Measurements from ENCODE around the gene GALNT17. TPM values are rescaled to one million over a fixed set of nuclear protein-coding genes. Genes with fewer than 3 reads are reported as not detected.

Gene GALNT17
- total and polyA plus RNA-seq, 2 experiments from 2014 or later, result 11.1 to 65.6 TPM

DNA sequence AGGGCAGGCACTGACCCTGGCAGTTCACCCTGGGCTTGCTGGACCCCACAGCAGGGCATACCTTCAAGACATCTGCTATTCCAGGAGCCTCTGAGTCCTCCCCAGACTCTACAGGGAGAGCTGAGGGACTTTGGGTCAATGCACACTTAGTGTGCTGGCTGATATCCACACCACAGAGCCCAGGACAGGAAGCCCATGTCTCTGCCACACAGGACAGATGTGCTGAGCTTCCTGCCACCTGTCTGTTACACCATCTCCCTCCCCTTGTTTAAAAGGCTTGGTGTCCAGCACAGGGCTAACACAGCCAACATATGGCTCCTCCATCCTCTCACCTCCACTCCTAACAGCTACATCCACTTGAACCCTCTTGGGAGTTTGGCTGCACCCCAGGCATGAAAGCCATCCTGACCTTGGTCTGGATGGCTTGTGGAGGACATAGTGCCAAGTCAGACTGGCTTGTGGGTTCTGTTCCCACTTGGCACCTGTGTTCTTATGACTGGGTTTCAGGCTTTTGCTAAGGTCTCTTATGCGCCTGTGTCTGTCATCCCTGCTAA lies 529.8 kb downstream of the GALNT17 start (continued):
- TF ChIP-seq, protein P1, sequence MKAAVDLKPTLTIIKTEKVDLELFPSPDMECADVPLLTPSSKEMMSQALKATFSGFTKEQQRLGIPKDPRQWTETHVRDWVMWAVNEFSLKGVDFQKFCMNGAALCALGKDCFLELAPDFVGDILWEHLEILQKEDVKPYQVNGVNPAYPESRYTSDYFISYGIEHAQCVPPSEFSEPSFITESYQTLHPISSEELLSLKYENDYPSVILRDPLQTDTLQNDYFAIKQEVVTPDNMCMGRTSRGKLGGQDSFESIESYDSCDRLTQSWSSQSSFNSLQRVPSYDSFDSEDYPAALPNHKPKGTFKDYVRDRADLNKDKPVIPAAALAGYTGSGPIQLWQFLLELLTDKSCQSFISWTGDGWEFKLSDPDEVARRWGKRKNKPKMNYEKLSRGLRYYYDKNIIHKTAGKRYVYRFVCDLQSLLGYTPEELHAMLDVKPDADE (IDR thresholded peaks at IDR 0.05), result no peak
- TF ChIP-seq ZNF331 (CRISPR knock-in tag; IDR thresholded peaks at IDR 0.05; ENCODE audit: low read depth), result no peak
- TF ChIP-seq EZH2 (IDR thresholded peaks at IDR 0.05; ENCODE audit: low read depth, unreplicated experiment), result no peak
- no peak for TF ChIP-seq NANOG (IDR thresholded peaks at IDR 0.05; ENCODE audit: borderline replicate concordance)
- no peak for TF ChIP-seq ZNF114 (CRISPR knock-in tag; IDR thresholded peaks at IDR 0.05)
- no peak for TF ChIP-seq JUNB (IDR thresholded peaks at IDR 0.05; ENCODE audit: unreplicated experiment)
- TF ChIP-seq EZH2phosphoT487 (IDR thresholded peaks at IDR 0.05; ENCODE audit: unreplicated experiment), result no peak
- TF ChIP-seq, protein P2, sequence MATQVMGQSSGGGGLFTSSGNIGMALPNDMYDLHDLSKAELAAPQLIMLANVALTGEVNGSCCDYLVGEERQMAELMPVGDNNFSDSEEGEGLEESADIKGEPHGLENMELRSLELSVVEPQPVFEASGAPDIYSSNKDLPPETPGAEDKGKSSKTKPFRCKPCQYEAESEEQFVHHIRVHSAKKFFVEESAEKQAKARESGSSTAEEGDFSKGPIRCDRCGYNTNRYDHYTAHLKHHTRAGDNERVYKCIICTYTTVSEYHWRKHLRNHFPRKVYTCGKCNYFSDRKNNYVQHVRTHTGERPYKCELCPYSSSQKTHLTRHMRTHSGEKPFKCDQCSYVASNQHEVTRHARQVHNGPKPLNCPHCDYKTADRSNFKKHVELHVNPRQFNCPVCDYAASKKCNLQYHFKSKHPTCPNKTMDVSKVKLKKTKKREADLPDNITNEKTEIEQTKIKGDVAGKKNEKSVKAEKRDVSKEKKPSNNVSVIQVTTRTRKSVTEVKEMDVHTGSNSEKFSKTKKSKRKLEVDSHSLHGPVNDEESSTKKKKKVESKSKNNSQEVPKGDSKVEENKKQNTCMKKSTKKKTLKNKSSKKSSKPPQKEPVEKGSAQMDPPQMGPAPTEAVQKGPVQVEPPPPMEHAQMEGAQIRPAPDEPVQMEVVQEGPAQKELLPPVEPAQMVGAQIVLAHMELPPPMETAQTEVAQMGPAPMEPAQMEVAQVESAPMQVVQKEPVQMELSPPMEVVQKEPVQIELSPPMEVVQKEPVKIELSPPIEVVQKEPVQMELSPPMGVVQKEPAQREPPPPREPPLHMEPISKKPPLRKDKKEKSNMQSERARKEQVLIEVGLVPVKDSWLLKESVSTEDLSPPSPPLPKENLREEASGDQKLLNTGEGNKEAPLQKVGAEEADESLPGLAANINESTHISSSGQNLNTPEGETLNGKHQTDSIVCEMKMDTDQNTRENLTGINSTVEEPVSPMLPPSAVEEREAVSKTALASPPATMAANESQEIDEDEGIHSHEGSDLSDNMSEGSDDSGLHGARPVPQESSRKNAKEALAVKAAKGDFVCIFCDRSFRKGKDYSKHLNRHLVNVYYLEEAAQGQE (IDR thresholded peaks at IDR 0.05; ENCODE audit: unreplicated experiment), result no peak
- no peak for TF ChIP-seq STAT1 (IDR thresholded peaks at IDR 0.05; ENCODE audit: unreplicated experiment)
- TF ChIP-seq POLR2AphosphoS5 (IDR thresholded peaks at IDR 0.05; ENCODE audit: low read depth), result no peak
- TF ChIP-seq CREB1 (CRISPR knock-in tag; IDR thresholded peaks at IDR 0.05; ENCODE audit: low read depth), result no peak
- TF ChIP-seq, protein P3, sequence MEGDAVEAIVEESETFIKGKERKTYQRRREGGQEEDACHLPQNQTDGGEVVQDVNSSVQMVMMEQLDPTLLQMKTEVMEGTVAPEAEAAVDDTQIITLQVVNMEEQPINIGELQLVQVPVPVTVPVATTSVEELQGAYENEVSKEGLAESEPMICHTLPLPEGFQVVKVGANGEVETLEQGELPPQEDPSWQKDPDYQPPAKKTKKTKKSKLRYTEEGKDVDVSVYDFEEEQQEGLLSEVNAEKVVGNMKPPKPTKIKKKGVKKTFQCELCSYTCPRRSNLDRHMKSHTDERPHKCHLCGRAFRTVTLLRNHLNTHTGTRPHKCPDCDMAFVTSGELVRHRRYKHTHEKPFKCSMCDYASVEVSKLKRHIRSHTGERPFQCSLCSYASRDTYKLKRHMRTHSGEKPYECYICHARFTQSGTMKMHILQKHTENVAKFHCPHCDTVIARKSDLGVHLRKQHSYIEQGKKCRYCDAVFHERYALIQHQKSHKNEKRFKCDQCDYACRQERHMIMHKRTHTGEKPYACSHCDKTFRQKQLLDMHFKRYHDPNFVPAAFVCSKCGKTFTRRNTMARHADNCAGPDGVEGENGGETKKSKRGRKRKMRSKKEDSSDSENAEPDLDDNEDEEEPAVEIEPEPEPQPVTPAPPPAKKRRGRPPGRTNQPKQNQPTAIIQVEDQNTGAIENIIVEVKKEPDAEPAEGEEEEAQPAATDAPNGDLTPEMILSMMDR (conservative IDR thresholded peaks at IDR 0.05; ENCODE audit: low read depth in 2 of 2), result no peak

DNA sequence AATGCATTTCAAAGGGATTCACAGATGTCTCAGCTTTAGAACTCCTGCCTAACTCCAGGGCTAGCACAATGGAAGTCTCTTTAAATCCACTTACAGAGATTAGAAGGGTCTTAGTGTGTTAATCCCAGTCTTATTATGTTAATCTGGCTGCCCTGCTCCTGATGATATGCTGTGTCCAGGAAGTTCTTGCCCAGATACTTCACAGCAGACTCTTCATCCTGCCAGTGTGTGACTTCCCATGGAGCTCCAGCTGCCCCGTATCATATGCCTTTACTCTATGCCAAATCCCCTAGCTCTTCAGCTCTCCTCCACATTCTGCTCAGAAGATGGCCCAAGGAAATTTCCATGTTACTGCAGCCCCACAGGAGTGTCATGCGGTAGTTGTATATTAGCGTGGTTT lies 533.8 kb downstream of the GALNT17 start:
- Histone ChIP-seq H3K9me2 (ENCODE audit: insufficient read depth) (no peaks in the 10 kb centered on the region), H3K4me3 (no peak overlapping the region), H3K79me2 (replicated peaks; ENCODE audit: insufficient read depth) (no peaks in the 10 kb centered on the region), H2AFZ (no peak overlapping the region), H3K36me3 (ENCODE audit: insufficient read depth) (no peaks in the 10 kb centered on the region), H3F3A (replicated peaks; ENCODE audit: low read depth) (no peaks in the 10 kb centered on the region), H3K27ac (ENCODE audit: low read depth) (no peak overlapping the region), H4K20me1 (replicated peaks; ENCODE audit: insufficient read depth) (no peaks in the 10 kb centered on the region), H3K27me3 (ENCODE audit: insufficient read depth) (no peaks in the 10 kb centered on the region), H3K4me2 (no peak overlapping the region), H3K4me1 (ENCODE audit: insufficient read depth) (no peaks in the 10 kb centered on the region)
- ATAC-seq (no peak), DNase-seq (ENCODE audit: low spot score) (no peak)
- Mint-ChIP-seq H3K27me3 (ENCODE audit: insufficient read depth, low read depth, poor library complexity) (no peaks in the 10 kb centered on the region), H3K27ac (no peak overlapping the region), H3K36me3 (ENCODE audit: low read depth) (peaks cover 25% of the 10 kb centered on the region), H3K9me3 (peaks cover 21% of the 10 kb centered on the region), H3K4me1 (peaks cover 4% of the 10 kb centered on the region; the same call in 1 of the 3 replicates), H3K4me3 (no peak overlapping the region)
- TF ChIP-seq STAT1 (IDR thresholded peaks at IDR 0.05; ENCODE audit: unreplicated experiment) (no peak), ZNF331 (CRISPR knock-in tag; IDR thresholded peaks at IDR 0.05; ENCODE audit: low read depth) (no peak), NANOG (IDR thresholded peaks at IDR 0.05; ENCODE audit: borderline replicate concordance) (no peak), EZH2 (IDR thresholded peaks at IDR 0.05; ENCODE audit: low read depth, unreplicated experiment) (no peak), EZH2phosphoT487 (IDR thresholded peaks at IDR 0.05; ENCODE audit: unreplicated experiment) (no peak), JUNB (IDR thresholded peaks at IDR 0.05; ENCODE audit: unreplicated experiment) (no peak), CREB1 (CRISPR knock-in tag; IDR thresholded peaks at IDR 0.05; ENCODE audit: low read depth) (no peak), POLR2AphosphoS5 (IDR thresholded peaks at IDR 0.05; ENCODE audit: low read depth) (no peak)
- TF ChIP-seq, protein P2 (IDR thresholded peaks at IDR 0.05; ENCODE audit: unreplicated experiment), result no peak
- TF ChIP-seq, protein P3 (conservative IDR thresholded peaks at IDR 0.05; ENCODE audit: low read depth in 2 of 2), result no peak
- TF ChIP-seq, protein P1 (IDR thresholded peaks at IDR 0.05), result no peak

Data from GM23338 (cell line).